PC-3 (cell line): ENCODE measurements around the gene OR6X1. TPM values are rescaled to one million over a fixed set of nuclear protein-coding genes. Genes with fewer than 3 reads are reported as not detected.

Source experiments
- ATAC-seq: fragments of 200-7000 bp; cut with Tn5 transposase; 2 replicates; pipeline ENCODE4 v1.9.1; 2020; ENCODE audit warnings: mild to moderate bottlenecking, moderate library complexity
- BruUV-seq: library from RNA; stranded (reverse); fragments of 400-500 nt; replicated peaks from 2 replicates; lab custom pipeline; 2021; lab: Mats Ljungman, UMichigan
- CTCF ChIA-PET: fragments of 300-600 bp; sonication (Branson Sonifier 250); formaldehyde crosslinking; loops from one replicate; lab custom pipeline; 2022; ENCODE audit warnings: antibody characterized with exemption; lab: Charles Lee
- POLR2A ChIA-PET: fragments of 300-600 bp; sonication (Branson Sonifier 250); formaldehyde crosslinking; loops from one replicate; lab custom pipeline; 2022; ENCODE audit warnings: antibody characterized with exemption; ENCODE audit not compliant: unreplicated experiment; lab: Charles Lee
- DNase-seq: peaks from one replicate; pipeline ENCODE4 v3.0.0-alpha.2; 2015
- H2AFZ ChIP-seq: fragments of 300-600 bp; sonication (generic); 2 replicates; pipeline ENCODE4 v1.6.0; 2016; ENCODE audit warnings: antibody characterized with exemption, low read length
- H3F3A ChIP-seq: fragments of 300-600 bp; sonication (generic); one replicate; pipeline ENCODE4 v1.6.0; 2017; ENCODE audit warnings: antibody characterized with exemption, low read length, control low read depth, mild to moderate bottlenecking; ENCODE audit not compliant: unreplicated experiment
- H3K27ac ChIP-seq: fragments of 300-600 bp; sonication (generic); 2 replicates; pipeline ENCODE4 v1.5.1; 2016; ENCODE audit warnings: mild to moderate bottlenecking, low read length
- H3K27me3 ChIP-seq: fragments of 300-600 bp; sonication (generic); 2 replicates; pipeline ENCODE4 v1.6.1; 2016; ENCODE audit warnings: low read length, mixed read lengths
- H3K36me3 ChIP-seq: fragments of 300-600 bp; sonication (generic); 2 replicates; pipeline ENCODE4 v1.6.1; 2016; ENCODE audit warnings: low read depth, mixed run types, low read length, mixed read lengths
- H3K4me1 ChIP-seq: fragments of 300-600 bp; sonication (generic); 2 replicates; pipeline ENCODE4 v1.5.1; 2016; ENCODE audit warnings: low read length; ENCODE audit not compliant: insufficient read depth
- H3K4me2 ChIP-seq: fragments of 300-600 bp; sonication (generic); 2 replicates; pipeline ENCODE4 v1.6.0; 2016; ENCODE audit warnings: low read length
- H3K4me3 ChIP-seq: fragments of 300-600 bp; sonication (generic); 2 replicates; pipeline ENCODE4 v1.5.1; 2016; ENCODE audit warnings: mild to moderate bottlenecking, low read length, mixed read lengths
- H3K79me2 ChIP-seq: fragments of 300-600 bp; sonication (generic); 2 replicates; pipeline ENCODE4 v1.6.1; 2017; ENCODE audit warnings: low read length, mixed read lengths
- H3K9ac ChIP-seq: fragments of 300-600 bp; sonication (generic); 2 replicates; pipeline ENCODE4 v1.6.0; 2016; ENCODE audit warnings: mild to moderate bottlenecking, low read length
- H3K9me2 ChIP-seq: fragments of 300-600 bp; sonication (generic); replicated peaks from 2 replicates; pipeline ENCODE4 v1.6.1; 2016; ENCODE audit warnings: mixed run types, low read length, mixed read lengths
- H3K9me3 ChIP-seq: fragments of 300-600 bp; sonication (generic); 2 replicates; pipeline ENCODE4 v1.6.1; 2016; ENCODE audit warnings: low read length, mixed read lengths
- H4K20me1 ChIP-seq: fragments of 300-600 bp; sonication (generic); 2 replicates; pipeline ENCODE4 v1.6.1; 2016; ENCODE audit warnings: low read length, mixed read lengths
- EZH2 ChIP-seq: fragments of 300-600 bp; sonication (generic); IDR thresholded peaks from one replicate; pipeline ENCODE4 v1.6.1; 2017; ENCODE audit warnings: antibody characterized with exemption, mild to moderate bottlenecking, low read length; ENCODE audit not compliant: unreplicated experiment
- EZH2phosphoT487 ChIP-seq: fragments of 300-600 bp; sonication (generic); IDR thresholded peaks from 2 replicates; pipeline ENCODE4 v1.6.1; 2018; ENCODE audit warnings: mild to moderate bottlenecking, antibody characterized with exemption, low read length, borderline replicate concordance
- intact Hi-C: fragments of 100-400 bp; cut with micrococcal nuclease; formaldehyde crosslinking; loops from 2 replicates; pipeline ENCODE4 v1.9.0; 2023
- total RNA-seq: library from RNA; depleted of rRNA; stranded (reverse); fragments of >200 nt; gene quantifications from 2 replicates; pipeline ENCODE4 v1.2.3, GENCODE V29; 2014
- TF ChIP-seq, protein P1 (sequence below): fragments of 300-600 bp; sonication (generic); conservative IDR thresholded peaks from 2 replicates; pipeline ENCODE4 v1.5.1; 2017; ENCODE audit warnings: antibody characterized with exemption, low read depth, mild to moderate bottlenecking, low read length

OR6X1 gene
- total RNA-seq, 1 experiment from 2014 or later = not detected

DNA sequence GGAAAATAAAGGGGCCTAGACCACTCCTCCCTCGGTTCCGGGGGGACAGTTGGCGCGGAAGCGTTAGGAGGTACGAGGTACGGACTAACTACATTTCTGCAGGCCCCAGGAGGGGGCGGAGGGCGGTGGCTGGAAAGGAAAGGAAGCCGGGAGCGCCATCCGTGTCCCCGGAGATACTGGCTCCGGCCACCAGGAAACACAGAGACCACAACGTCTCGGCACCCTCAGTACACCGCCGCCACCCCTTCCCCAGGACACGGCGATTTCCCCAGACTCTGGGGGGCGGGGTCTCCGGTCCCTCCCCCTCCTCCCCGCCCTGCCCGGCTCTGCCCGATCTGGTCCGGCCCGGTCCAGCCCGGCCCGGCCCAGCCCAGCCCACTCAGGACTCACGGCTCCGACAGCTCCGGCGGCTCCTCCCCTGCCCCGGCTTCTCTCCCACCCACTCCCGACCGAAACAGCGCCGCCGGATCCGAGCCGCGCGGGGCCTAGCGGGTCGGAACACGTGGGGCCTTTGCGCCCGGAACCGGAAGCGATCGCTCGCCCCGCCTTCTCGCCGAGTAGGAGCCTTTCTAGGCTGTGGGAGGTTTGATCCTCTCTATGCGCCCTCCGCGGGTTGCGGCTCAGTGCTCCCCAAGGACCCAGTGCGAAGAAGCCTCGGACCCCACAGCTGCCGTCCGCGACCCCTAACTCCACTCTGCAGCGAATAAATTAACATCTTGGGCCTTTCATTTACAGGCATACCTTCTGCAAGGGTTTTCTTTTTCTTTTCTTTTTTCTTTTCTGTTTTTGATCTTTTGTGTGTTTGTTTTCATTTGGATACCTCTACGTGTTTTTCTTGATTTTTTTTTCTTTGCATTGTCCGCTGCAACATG, 12.9 kb downstream of the OR6X1 start, which contains the start of gene ZNF202:
Gene ZNF202, minus strand, starts transcription at position 502 of the 872 bp plus-strand sequence. CDS start 10,772 bp downstream, outside the sequence.
- Histone ChIP-seq H2AFZ (peak within 1 kb of the TSS; percentile 94), H3K9me3 (no peaks in the 10 kb centered on the region), H3K79me2 (peaks cover 48% of the 10 kb centered on the region), H3K9ac (peak within 1 kb of the TSS; percentile 94), H3F3A (no peaks in the 10 kb centered on the region), H3K9me2 (no peaks in the 10 kb centered on the region), H3K4me1 (peaks cover 18% of the 10 kb centered on the region), H3K36me3 (peaks cover 36% of the 10 kb centered on the region), H4K20me1 (no peaks in the 10 kb centered on the region; the same call in none of the 2 replicates), H3K4me3 (peak within 1 kb of the TSS; percentile 94), H3K4me2 (peak within 1 kb of the TSS; percentile 86), H3K27ac (peak within 1 kb of the TSS; percentile 34), H3K27me3 (peaks cover 24% of the 10 kb centered on the region)
- POLR2A ChIA-PET = no interaction called here
- CTCF ChIA-PET = no interaction called here
- peak; percentile 92 for DNase-seq
- intact Hi-C loops = no loop called here
- no TSS peak for BruUV-seq
- peak; percentile 93 for ATAC-seq
- TF ChIP-seq EZH2 = no peak
- TF ChIP-seq EZH2phosphoT487 = no peak
- TF ChIP-seq, protein P1, sequence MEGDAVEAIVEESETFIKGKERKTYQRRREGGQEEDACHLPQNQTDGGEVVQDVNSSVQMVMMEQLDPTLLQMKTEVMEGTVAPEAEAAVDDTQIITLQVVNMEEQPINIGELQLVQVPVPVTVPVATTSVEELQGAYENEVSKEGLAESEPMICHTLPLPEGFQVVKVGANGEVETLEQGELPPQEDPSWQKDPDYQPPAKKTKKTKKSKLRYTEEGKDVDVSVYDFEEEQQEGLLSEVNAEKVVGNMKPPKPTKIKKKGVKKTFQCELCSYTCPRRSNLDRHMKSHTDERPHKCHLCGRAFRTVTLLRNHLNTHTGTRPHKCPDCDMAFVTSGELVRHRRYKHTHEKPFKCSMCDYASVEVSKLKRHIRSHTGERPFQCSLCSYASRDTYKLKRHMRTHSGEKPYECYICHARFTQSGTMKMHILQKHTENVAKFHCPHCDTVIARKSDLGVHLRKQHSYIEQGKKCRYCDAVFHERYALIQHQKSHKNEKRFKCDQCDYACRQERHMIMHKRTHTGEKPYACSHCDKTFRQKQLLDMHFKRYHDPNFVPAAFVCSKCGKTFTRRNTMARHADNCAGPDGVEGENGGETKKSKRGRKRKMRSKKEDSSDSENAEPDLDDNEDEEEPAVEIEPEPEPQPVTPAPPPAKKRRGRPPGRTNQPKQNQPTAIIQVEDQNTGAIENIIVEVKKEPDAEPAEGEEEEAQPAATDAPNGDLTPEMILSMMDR = no peak

DNA sequence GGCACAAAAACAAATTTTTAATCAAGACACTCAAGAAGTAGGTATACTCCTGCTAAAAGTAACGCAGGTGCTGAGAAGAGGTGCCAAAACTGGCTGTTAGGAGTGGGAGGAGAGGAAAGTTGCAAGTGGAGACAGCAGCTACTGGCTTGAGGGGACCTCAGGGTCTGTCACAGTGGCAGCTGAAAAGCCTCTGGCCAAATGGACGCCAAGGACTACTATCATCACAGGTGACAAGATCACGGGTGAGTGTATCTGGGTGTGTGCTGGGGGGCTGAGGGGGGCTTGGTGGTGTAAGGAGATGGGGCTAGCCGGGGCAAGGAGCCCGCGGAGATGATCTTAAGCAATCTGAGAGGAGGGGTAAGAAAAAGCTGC, 13.5 kb downstream of the OR6X1 start:
- H3K9me2 ChIP-seq = no peaks in the 10 kb centered on the region
- TF ChIP-seq, protein P1 = no peak
- no peak for TF ChIP-seq EZH2phosphoT487
- no peak for TF ChIP-seq EZH2
- peak overlapping the region; percentile 86 for H3K4me2 ChIP-seq
- H3K27ac ChIP-seq = peak overlapping the region; percentile 34; the same call in 1 of the 2 replicates
- BruUV-seq = no TSS peak
- H3K9ac ChIP-seq = peak overlapping the region; percentile 94
- peaks cover 54% of the 10 kb centered on the region for H3K79me2 ChIP-seq
- peak overlapping the region; percentile 94 for H3K4me3 ChIP-seq
- H3K27me3 ChIP-seq = peaks cover 18% of the 10 kb centered on the region
- no peaks in the 10 kb centered on the region for H3K9me3 ChIP-seq
- H3K4me1 ChIP-seq = peaks cover 18% of the 10 kb centered on the region
- POLR2A ChIA-PET = no interaction called here
- peak; percentile 12 for ATAC-seq
- no peaks in the 10 kb centered on the region for H3F3A ChIP-seq
- peak overlapping the region; percentile 94 for H2AFZ ChIP-seq
- peaks cover 43% of the 10 kb centered on the region for H3K36me3 ChIP-seq
- peak; percentile 15 for DNase-seq
- intact Hi-C loops = no loop called here
- H4K20me1 ChIP-seq = no peaks in the 10 kb centered on the region; the same call in none of the 2 replicates
- CTCF ChIA-PET = no interaction called here

DNA sequence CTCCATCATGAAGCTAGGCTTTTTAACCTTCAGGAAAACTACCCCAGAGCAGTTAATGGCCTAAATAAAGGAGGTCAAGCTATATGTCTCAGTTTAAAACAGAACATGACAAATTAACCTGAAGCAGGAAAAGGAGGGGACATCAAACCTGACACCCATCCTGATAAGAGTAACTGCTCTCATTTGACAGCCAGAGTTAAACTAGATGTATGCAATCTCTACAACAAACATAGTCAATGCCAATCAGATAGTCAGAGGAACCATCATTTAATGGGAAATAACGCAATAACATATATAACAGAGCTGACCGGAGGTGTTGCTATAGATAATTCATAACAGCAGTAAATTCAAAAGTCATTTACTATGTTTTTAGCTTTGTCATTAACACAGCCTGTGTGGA, 15.9 kb downstream of the OR6X1 start:
- H3K27ac ChIP-seq = no peak overlapping the region
- no peak overlapping the region for H3K4me2 ChIP-seq
- ChIA-PET POLR2A (no interaction called here), CTCF (no interaction called here)
- intact Hi-C loops = no loop called here
- DNase-seq (no peak), ATAC-seq (no peak)
- H3K4me1 ChIP-seq = peaks cover 18% of the 10 kb centered on the region
- TF ChIP-seq, protein P1 = no peak
- TF ChIP-seq EZH2 = no peak
- no peak for TF ChIP-seq EZH2phosphoT487
- no TSS peak for BruUV-seq
- no peaks in the 10 kb centered on the region for H3K9me3 ChIP-seq
- H3K27me3 ChIP-seq = 0 out of 2 replicates have a peak, but pooled peaks cover under 1% of the 10 kb centered on the region
- peaks cover 51% of the 10 kb centered on the region for H3K36me3 ChIP-seq
- no peak overlapping the region for H2AFZ ChIP-seq
- peaks cover 58% of the 10 kb centered on the region for H3K79me2 ChIP-seq
- no peak overlapping the region for H3K9ac ChIP-seq
- no peaks in the 10 kb centered on the region for H3F3A ChIP-seq
- H3K9me2 ChIP-seq = no peaks in the 10 kb centered on the region
- no peak overlapping the region for H3K4me3 ChIP-seq
- H4K20me1 ChIP-seq = no peaks in the 10 kb centered on the region; the same call in none of the 2 replicates
